ENCODE measurements around the gene CCDC40. TPM values are rescaled to one million over a fixed set of nuclear protein-coding genes. Genes with fewer than 3 reads are reported as not detected.

The CCDC40 gene
- total RNA-seq, 4 donors from 2014 or later = 3.5 to 8.8 (median 5.3) TPM

DNA sequence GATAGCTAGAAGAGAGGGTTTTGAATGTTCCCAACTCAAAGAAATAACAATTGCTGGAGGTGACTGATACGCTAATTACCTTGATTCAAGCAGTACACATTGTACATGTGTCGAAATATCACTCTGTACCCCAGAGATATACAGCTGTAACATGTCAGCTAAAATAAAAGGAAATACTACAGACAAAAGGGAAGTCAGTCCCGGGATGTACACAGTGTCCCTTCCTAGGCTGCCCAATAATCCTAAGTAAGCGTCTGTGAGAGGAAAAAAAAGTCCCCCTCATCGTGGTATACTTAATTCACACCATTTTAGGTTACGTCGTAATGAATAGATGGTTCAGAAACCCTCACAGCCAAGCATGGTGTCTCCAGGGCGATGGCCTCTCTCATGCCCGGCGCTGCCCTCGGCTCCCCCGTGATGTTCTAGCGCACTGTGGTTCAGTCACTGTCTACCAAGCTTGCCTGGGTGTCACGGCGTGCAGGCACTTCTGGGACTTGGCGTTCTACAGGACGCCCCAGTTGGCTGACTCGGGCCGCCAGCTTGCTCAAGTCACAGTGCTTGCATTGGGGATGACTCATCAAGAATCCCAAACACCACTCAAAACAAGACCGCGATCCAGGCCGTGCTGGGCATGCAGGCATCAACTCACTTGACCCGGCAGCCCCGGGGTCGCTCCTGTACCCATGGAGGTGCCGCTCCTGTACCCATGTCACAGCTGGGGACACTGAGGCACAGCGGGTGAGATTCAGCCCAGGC is 27.6 kb downstream of the CCDC40 start:
- TF ChIP-seq CTCF (IDR thresholded peaks at IDR 0.05) = no peak
- no peak for ATAC-seq (ENCODE audit: low FRiP score)
- DNase-seq (ENCODE audit: low spot score) = no peak

DNA sequence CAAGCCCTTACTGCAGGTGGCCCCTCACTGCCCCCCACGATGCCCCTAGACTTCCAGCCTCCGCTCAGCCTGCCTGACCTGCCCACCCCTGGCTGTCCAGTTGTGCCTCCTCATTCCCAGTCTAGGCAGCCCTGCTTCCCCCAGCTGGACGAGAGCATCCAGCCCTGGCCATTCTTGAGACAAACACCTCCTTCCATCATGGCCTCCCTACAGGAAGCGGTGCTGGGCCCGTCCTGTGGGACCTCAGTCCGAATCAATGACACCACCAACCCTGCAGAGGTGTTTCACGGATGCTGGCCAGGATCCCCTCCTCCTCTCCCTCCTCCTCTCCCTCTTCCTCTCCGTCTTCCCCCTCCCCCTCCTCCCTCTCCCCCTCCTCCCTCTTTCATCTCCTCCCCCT is 28.3 kb downstream of the CCDC40 start:
- ATAC-seq (ENCODE audit: low FRiP score) (no peak), DNase-seq (ENCODE audit: low spot score) (no peak)
- no peak for TF ChIP-seq CTCF (IDR thresholded peaks at IDR 0.05)

GRCh38 chr17:80065478-80066170 is 29.2 kb downstream of the CCDC40 start:
- no peak for TF ChIP-seq CTCF (IDR thresholded peaks at IDR 0.05)
- DNase-seq (ENCODE audit: low spot score) (no peak), ATAC-seq (ENCODE audit: low FRiP score) (no peak)

DNA sequence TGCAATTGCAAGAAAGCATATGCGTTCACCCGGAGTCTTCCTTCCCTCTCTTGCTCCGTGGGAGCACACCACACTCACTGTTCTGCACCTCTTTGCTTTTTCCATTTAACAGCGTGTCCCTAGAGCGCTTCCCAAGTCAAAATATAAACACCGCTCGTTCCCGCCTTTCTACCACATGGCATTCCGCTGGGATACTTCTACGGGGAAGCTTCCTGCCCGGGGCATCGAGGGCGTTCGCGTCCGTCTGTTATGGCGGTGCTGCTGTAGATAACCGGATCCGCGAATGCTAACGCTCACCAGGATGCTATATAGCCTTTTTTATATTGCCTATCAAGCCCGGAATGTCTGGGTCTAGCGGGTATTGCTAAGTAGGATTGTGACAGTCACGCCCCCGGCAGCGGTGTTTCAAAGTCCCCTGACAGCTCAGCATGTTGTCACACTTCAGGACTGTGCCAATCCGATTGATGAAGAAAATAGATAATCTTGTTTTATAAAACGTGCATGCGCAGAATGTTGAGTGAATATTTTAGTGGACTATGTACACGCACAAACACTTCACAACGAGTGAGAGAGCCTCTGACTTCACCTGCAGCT is 31.0 kb downstream of the CCDC40 start:
- no peak for ATAC-seq (ENCODE audit: low FRiP score)
- no peak for DNase-seq (ENCODE audit: low spot score)
- TF ChIP-seq CTCF (IDR thresholded peaks at IDR 0.05) = no peak

- ATAC-seq (ENCODE audit: low FRiP score) (peak; percentile 45), DNase-seq (ENCODE audit: low spot score) (no peak)
- TF ChIP-seq CTCF (IDR thresholded peaks at IDR 0.05) = no peak
Observed at GRCh38 chr17:80068301-80069222, 32.1 kb downstream of the CCDC40 start.

GRCh38 chr17:80070375-80071115 is 34.1 kb downstream of the CCDC40 start:
- no peak for ATAC-seq (ENCODE audit: low FRiP score)

More at GRCh38 chr17:80070375-80071115, 34.1 kb downstream of the CCDC40 start:
- TF ChIP-seq CTCF (IDR thresholded peaks at IDR 0.05) = no peak
- no peak for DNase-seq (ENCODE audit: low spot score)
